Kidney tubule cell (primary cell): Measurements from ENCODE around the gene CRYAB.

Experiments
- DNase-seq: peaks from one replicate; pipeline ENCODE4 v3.0.0-alpha.2; 2018; ENCODE audit warnings: low spot score

Gene CRYAB, protein sequence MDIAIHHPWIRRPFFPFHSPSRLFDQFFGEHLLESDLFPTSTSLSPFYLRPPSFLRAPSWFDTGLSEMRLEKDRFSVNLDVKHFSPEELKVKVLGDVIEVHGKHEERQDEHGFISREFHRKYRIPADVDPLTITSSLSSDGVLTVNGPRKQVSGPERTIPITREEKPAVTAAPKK

GRCh38 chr11:111911563-111912401, at the start of gene CRYAB:
Gene CRYAB, minus strand, starts transcription at chr11:111911770. Its CDS starts 46 bp downstream, at chr11:111911724.
- DNase-seq = peak; percentile 99

DNA sequence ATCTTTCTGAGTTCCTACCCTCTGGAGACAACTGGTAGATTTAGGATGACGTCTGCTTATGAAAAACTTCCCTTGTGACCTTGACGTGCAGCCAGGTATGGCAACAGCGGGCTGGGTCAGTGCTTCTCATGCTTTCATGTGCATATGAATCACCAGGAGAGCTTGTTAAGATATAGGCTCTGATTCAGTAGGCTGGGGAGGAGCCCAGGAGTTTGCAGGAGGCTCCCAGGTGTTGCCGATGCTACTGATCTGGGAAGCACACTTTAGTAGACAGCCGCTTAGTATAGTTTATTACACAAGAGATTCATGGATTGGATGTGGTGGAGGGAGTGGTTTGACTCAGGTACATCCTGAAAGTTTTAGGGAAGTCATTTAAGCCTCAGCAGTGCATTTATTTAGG, 49.3 kb upstream of the CRYAB start:
- DNase-seq = peak; percentile 94

DNA sequence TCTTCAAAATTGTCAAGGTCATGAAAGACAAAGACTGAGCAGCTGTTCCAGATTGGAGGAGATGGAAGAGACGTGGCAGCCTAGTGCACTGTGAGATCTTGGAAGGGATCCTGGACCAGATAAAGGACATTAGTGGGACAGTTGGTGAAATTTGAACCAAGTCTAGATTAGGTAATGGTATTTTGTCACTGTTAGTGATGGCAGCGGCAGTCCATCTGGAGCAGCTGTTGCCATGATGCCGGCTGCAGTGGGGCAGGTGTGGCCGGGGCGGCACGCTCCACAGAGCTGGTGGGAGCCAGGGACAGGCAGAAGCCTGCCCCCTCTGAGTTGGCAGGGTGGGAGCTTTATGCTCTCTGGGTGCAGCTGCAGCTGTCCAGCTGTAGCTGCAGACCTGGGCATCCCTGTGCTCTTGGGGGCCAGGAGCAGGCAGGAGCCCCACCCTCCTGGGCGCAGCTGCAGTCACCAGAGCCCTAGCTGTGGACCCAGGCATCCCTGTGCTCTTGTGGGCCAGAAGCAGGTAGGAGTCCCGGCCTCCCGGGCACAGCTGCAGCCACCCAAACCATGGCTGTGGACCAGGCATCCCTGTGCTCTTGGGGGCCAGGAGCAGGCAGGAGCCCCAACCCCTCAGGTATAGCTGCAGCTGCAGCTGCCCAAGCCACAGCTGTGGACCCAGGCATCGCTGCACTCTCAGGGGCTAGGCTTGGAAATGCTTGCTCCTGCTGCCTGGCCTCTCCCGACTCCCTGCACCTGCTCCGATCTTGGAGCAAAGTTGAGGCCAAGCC, 46.3 kb upstream of the CRYAB start:
- DNase-seq = no peak

DNA sequence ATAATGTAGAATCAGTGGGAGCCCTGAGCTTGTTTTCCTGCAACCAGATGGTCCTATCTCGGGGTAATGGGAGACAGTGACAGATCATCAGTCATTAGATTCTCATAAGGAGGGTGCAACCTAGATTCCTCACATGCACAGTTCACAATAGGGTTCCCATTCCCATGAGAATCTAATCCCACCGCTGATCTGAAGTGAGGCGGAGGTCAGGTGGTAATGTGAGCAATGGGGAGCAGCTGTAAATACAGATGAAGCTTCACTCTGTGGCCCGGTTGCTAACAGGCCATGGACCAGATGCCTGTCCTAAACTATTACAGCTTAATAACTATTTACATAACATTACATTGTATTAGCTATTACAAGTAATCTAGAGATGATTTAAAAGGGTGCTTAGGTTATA, 42.6 kb upstream of the CRYAB start:
- DNase-seq = no peak

- no peak for DNase-seq
Observed at GRCh38 chr11:111951565-111951964, 40.0 kb upstream of the CRYAB start.

DNA sequence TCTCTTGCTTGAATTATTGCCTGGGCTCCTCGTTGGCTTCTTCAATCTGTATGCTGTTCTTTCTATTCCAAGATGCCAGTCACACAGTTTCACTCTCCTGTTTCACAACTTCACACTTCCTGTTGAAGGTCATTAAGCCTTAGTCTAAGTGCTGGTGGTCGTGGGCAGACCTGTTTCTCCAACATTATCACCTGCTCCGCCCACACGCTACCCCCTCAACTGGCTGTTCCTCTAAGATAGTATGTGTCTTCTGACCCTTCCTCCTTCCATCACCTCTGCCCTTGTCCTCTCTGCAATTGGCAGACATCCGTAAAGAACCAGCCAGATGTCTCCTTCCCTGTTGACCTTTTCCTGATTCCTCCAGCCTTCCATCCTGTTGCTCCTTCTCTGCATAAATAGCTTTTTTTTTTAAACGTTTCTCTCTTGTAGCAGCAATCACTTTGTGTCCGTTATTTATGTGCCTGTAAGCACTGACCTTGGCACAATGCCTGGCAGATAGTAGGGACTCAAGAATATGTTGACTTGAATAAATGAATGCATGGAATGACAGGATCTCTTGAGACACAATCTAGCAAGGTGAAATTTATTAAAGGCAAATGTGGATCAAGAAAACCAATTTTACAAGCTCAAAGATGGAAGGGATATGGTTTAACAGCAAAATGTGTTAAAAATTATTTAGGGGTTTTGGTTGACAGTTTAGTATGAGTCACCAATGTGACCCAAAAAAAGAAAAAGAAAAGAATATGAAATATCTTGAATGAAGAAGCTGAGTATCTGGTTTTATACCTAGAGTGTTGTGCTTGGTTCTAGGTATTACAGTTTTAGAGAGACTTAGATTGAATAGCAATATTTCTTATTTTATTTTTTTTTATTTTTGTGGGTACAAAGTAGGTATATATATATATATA, 38.2 kb upstream of the CRYAB start:
- DNase-seq = no peak

GRCh38 chr11:111947143-111947542, 35.6 kb upstream of the CRYAB start:
- no peak for DNase-seq

- no peak for DNase-seq
Observed at GRCh38 chr11:111946499-111946898, 34.9 kb upstream of the CRYAB start.

- peak; percentile 50 for DNase-seq
Observed at GRCh38 chr11:111945198-111945597, 33.6 kb upstream of the CRYAB start.

GRCh38 chr11:111944651-111945051, 33.1 kb upstream of the CRYAB start:
- peak; percentile 97 for DNase-seq

DNA sequence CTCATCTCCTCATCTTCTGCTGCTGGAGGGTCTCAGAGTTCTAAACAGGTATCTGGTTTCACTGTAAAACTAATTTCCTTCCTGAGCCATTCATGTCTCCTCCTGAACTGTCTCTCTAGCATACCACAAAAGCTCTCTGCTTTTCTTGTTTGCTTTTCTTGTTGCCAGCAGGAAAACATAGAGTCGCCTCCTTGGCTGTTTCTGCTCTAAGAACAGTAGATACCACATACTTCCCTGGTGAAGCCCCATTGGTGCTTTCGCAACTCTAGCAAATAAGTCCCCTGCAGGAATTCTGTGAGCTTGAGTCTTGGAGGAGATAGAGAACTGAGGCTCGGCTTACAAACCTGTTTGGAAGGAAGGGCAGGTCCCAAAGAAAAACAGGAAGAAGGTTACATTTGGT, 32.6 kb upstream of the CRYAB start:
- DNase-seq = peak; percentile 80

DNA sequence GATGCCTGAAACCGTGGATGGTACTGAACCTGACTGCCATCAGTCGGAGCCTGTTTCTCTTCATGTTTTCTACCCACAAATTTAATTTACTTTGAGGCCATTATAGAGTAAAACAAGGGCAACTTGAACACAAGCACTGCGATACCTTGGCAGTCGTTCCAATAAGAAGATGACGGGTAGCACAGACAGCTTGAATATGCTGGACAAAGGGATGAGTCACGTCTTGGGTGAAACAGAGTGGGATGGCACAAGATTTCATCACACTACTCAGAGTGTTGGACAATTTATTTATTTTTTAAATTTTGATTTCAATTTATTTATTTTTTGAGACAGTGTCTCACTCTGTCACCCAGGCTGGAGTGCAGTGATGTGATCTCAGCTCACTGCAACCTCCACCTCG, 31.3 kb upstream of the CRYAB start:
- peak; percentile 36 for DNase-seq

DNA sequence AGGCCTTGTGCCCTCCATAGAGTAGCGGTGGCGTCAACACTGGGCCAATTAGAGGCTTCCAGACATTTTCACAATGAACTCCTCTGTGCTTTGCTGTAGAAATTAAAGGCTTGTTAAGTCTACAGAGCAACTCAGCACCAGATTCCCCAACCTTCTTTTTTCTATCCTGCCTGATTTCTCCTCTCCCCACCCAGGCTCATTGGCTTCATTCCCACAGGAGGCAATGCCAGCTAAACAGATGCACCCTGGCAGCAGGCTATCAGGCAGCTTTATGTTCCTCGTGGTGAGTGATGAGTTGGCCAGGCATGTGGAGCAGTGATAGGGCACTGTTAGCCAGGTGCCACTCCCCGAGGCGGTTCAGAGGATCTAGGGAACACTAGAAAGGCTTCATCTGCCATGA, 30.4 kb upstream of the CRYAB start:
- peak; percentile 59 for DNase-seq

DNA sequence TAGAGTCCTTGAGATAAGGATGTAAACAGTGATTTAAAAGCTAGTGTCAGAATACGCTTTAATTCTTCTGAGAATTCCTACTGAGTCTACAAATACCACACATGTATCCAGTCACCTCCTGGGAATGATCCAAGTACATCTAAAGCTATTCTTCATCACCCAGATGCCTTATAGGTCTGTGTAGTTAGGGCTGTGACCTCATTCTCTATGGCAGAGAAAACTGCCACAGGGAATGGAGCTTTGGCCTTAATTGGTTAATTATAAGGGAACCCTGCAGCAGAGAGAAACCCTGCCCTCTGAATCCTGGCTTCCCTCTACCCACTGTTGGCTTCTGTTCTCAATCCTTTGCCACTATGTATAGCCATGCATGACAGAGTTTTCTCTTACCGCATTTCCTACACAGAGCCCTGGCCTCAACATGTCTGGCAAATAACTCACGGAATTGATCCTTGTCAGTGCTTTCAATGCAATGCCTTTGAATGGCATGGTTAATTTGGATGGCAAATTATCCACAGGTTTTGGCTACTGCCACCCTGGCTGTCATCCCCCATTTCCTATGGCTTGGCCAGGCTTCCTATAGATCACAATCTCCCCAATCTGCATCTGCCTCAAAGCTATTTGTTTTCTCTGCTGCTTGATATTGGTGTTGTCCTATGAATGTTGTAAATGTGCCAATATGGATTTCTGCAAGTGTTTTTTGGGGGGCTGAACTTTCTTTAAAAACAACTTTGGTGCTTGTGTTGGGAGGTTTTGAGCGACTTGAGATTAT, 28.4 kb upstream of the CRYAB start:
- peak; percentile 86 for DNase-seq

GRCh38 chr11:111938687-111939160, 27.2 kb upstream of the CRYAB start:
- no peak for DNase-seq

DNA sequence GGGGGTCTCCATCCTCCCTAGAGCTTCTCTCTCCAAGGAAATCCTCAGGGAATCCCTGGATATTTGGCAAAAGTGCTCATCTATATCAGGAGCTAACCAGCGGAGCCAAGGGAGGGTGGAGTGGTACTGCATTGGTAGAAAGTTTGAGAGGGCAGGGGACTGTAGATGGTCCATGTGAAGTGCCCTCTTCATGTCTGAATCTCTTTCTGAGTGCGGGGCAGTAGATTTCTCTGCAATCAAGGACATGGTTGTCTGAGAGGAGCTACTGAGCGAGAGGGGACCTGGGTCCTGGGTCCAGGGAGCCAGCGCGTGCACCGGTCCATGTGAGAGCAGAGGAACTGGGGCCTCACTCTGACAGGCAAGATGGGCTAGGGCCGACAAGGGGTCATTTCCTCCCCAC, 26.3 kb upstream of the CRYAB start:
- DNase-seq = no peak

DNA sequence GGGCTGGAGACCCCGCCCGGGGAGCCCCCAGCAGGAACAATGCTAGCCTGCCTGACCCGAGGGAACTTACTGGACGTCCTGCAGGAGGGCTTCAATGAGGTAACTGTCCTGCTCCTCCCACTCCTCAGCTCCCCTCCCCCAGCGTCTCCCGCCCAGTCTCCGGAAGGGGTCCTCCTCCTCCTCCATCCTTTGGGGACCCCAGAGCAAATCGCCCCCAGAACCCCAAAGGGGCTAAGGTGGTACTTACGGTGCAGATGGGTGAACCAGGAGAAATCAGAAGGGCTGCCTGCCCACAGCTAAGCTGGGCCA, 25.8 kb upstream of the CRYAB start:
- DNase-seq = no peak

DNA sequence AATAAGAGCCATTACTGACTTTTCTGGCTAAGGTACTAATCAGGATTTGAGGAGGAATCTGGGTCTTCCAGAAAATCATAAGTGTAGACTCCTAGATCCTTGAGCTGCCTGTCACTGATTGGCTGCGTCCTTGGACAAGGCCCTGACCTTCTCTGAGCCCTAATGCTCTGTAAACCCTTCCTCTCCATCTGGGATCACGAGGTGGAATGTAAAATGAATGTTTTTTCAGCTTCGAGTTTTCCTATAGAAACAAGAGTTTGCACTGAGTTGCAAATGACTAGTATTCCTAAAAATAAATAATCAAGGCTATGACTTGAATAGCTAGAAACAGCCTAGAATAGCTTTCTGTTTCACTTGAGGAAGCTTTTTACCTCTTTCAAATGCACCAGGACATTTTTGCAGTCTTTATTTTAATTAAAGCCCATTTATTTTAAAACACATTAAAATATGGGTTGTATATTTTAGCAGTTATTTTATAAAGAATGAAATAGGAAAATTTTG, 24.5 kb upstream of the CRYAB start:
- DNase-seq = no peak

DNA sequence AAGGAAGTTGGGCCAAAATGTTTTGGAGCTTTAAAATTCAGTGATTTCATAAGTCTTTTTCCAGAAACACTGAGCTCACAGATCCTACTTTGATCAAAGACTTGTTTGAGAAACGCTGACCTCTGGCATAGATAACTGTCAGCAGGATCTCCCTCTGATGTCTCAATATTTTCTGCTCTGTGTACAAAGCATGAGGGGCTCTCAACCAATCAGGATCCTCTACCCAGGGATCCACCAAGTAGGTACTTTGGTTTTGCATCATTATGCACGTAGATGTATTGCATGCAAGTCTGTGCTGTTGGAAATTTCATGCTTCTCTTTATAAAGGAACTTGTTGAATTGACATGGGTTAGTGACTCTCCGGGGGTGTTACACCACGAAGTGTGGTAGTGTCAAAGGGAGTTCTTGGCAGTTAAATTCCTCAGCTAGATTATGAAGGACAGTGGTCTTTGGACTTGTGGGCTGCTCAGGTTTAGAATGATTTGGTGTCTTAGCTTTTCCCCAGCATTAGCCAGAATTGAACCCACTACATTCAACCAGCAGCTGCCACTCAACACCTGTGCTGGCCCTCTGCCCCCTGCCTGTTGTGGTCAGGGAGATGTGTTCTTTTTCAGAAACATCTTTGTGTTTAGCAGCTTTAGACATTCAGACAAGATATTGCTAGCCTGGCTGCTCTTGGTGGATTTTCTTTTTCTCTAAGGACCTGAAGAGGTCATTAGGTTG, 23.9 kb upstream of the CRYAB start:
- no peak for DNase-seq

DNA sequence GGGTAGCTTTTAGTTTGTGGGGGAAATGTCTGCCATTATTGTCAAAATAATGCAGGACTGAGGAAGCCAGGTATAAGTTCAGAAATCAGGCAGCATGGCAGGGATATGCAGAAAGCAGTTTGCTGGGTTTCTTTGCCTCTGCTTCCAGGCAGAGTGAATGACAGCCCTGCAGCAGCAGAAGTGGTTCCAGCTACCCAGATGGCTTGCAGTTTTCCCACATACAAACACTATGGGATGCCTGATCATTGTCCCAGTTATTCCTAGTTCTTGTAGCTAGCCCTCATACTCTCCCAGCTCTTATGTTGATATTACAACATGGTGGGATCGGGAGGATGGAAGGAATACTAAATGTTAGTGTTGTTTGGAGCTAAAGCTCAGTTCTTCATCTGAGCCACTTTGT, 22.7 kb upstream of the CRYAB start:
- DNase-seq = no peak
